HCT116 (cell line): ENCODE data around the gene SIGMAR1. TPM values are rescaled to one million over a fixed set of nuclear protein-coding genes. Genes with fewer than 3 reads are reported as not detected.

Source experiments
- ATAC-seq: fragments of 200-7000 bp; cut with Tn5 transposase; 2 replicates; pipeline ENCODE4 v1.9.1; 2020; ENCODE audit warnings: mild to moderate bottlenecking, moderate library complexity
- BruUV-seq: library from RNA; stranded (reverse); fragments of 400-500 nt; replicated peaks from 2 replicates; lab custom pipeline; 2021; lab: Mats Ljungman, UMichigan
- CTCF ChIA-PET: fragments of 300-600 bp; sonication (Branson Sonifier 250); formaldehyde crosslinking; loops from one replicate; lab custom pipeline; 2021; ENCODE audit warnings: antibody characterized with exemption; lab: Charles Lee
- POLR2A ChIA-PET: fragments of 300-600, 350-600 bp; sonication (Branson Sonifier 250); formaldehyde crosslinking; loops from one replicate; lab custom pipeline; 2021; ENCODE audit warnings: antibody characterized with exemption; lab: Charles Lee
- RAD21 ChIA-PET, 2 experiments: fragments of 300-600 bp; sonication (Branson Sonifier 250); formaldehyde crosslinking; loops; one replicate each; lab custom pipeline; 2023; ENCODE audit warnings: low total read pairs in 2 of 2; ENCODE audit not compliant: uncharacterized antibody in 2 of 2, unreplicated experiment in 2 of 2, low non-redundant PET in 1 of 2; lab: Charles Lee
- DNase-seq: peaks from one replicate; pipeline ENCODE4 v3.0.0-alpha.2; 2010; ENCODE audit warnings: low read depth, low spot score
- H2AFZ ChIP-seq: fragments of 200-600 bp; shearing (Covaris generic), sonication (generic); 2 replicates; pipeline ENCODE4 v1.6.1; 2017; ENCODE audit warnings: low read depth, mixed run types, mixed read lengths, antibody characterized with exemption, low read length; ENCODE audit not compliant: poor library complexity, severe bottlenecking
- H3K27ac ChIP-seq: 2 replicates; pipeline ENCODE4 v1.5.1; 2012; ENCODE audit warnings: low read depth, low read length
- H3K27me3 ChIP-seq: fragments of 200-600 bp; sonication (generic); 2 replicates; pipeline ENCODE4 v1.6.1; 2016; ENCODE audit warnings: mixed run types, low read length, mixed read lengths; ENCODE audit not compliant: insufficient read depth
- H3K36me3 ChIP-seq, 2 experiments: fragments of 200-500 bp in 1 of 2; fragments of 200-600 bp in 1 of 2; sonication (Bioruptor generic) in 1 of 2; sonication (generic) in 1 of 2; 2 replicates each; pipeline versions ENCODE4 v1.5.1 to v1.6.1; 2014 to 2016; ENCODE audit warnings: low read length in 2 of 2, inconsistent platforms in 1 of 2, mixed read lengths in 1 of 2, mixed run types in 1 of 2; ENCODE audit not compliant: insufficient read depth in 2 of 2, control insufficient read depth in 1 of 2
- H3K4me1 ChIP-seq, 2 experiments: fragments of 200-600 bp in 1 of 2; sonication (generic) in 1 of 2; 2 replicates each; pipeline versions ENCODE4 v1.5.1 to v1.6.1; 2012 to 2017; ENCODE audit warnings: low read length in 2 of 2, inconsistent platforms in 1 of 2, mild to moderate bottlenecking in 1 of 2, mixed read lengths in 1 of 2, mixed run types in 1 of 2, moderate library complexity in 1 of 2; ENCODE audit not compliant: insufficient read depth in 2 of 2, control insufficient read depth in 1 of 2
- H3K4me2 ChIP-seq: fragments of 200-600 bp; sonication (generic); 2 replicates; pipeline ENCODE4 v1.6.1; 2017; ENCODE audit warnings: mixed run types, low read length, mixed read lengths
- H3K4me3 ChIP-seq, 2 experiments: fragments of 200-600 bp in 1 of 2; sonication (generic) in 1 of 2; replicated peaks in 1 of 2; 2 replicates each; pipeline ENCODE4 v1.5.1; 2011 to 2016; ENCODE audit warnings: low read length in 2 of 2, control low read depth in 1 of 2, low read depth in 1 of 2, mild to moderate bottlenecking in 1 of 2, mixed read lengths in 1 of 2, mixed run types in 1 of 2
- H3K79me2 ChIP-seq: fragments of 200-600 bp; sonication (generic); 2 replicates; pipeline ENCODE4 v1.6.1; 2017; ENCODE audit warnings: mild to moderate bottlenecking, mixed run types, low read length, moderate library complexity, mixed read lengths; ENCODE audit not compliant: insufficient read depth
- H3K9ac ChIP-seq: fragments of 200-600 bp; sonication (generic); 2 replicates; pipeline ENCODE4 v1.6.1; 2016; ENCODE audit warnings: low read length, mixed read lengths
- H3K9me2 ChIP-seq: fragments of 200-600 bp; sonication (generic), shearing (Covaris generic); 2 replicates; pipeline ENCODE4 v1.6.1; 2017; ENCODE audit warnings: mixed run types, mild to moderate bottlenecking, moderate library complexity; ENCODE audit not compliant: insufficient read depth
- H3K9me3 ChIP-seq, 2 experiments: fragments of 200-500 bp in 1 of 2; fragments of 200-600 bp in 1 of 2; sonication (Bioruptor generic) in 1 of 2; sonication (generic) in 1 of 2; 2 replicates each; pipeline ENCODE4 v1.6.1; 2014 to 2017; ENCODE audit warnings: low read length in 2 of 2, mixed read lengths in 2 of 2, inconsistent platforms in 1 of 2, low read depth in 1 of 2, mild to moderate bottlenecking in 1 of 2, mixed run types in 1 of 2, moderate library complexity in 1 of 2; ENCODE audit not compliant: control insufficient read depth in 1 of 2, insufficient read depth in 1 of 2
- H4K20me1 ChIP-seq: fragments of 200-600 bp; sonication (generic), shearing (Covaris generic); 2 replicates; pipeline ENCODE4 v1.6.1; 2017; ENCODE audit warnings: mixed run types, mild to moderate bottlenecking, moderate library complexity; ENCODE audit not compliant: insufficient read depth
- CBX3 ChIP-seq: IDR thresholded peaks from 2 replicates; pipeline ENCODE4 v1.6.1; 2012; ENCODE audit warnings: low read depth
- CEBPB ChIP-seq: IDR thresholded peaks from 2 replicates; pipeline ENCODE4 v1.6.1; 2012; ENCODE audit warnings: low read depth
- EGR1 ChIP-seq: IDR thresholded peaks from 2 replicates; pipeline ENCODE4 v1.6.1; 2012; ENCODE audit warnings: low read depth
- EZH2 ChIP-seq: fragments of 200-600 bp; sonication (generic); IDR thresholded peaks from 2 replicates; pipeline ENCODE4 v1.6.1; 2017; ENCODE audit warnings: antibody characterized with exemption, mixed run types
- FOSL1 ChIP-seq: IDR thresholded peaks from 2 replicates; pipeline ENCODE4 v1.6.1; 2012; ENCODE audit warnings: low read depth
- JUND ChIP-seq: IDR thresholded peaks from 2 replicates; pipeline ENCODE4 v1.6.1; 2012
- MAX ChIP-seq: IDR thresholded peaks from 2 replicates; pipeline ENCODE4 v1.6.1; 2012
- POLR2AphosphoS5 ChIP-seq: IDR thresholded peaks from 2 replicates; pipeline ENCODE4 v1.6.1; 2011; ENCODE audit warnings: mild to moderate bottlenecking, low read depth, low read length, moderate library complexity
- SIN3A ChIP-seq: IDR thresholded peaks from 2 replicates; pipeline ENCODE4 v1.6.1; 2012; ENCODE audit warnings: low read depth
- SP1 ChIP-seq: IDR thresholded peaks from 2 replicates; pipeline ENCODE4 v1.6.1; 2012; ENCODE audit warnings: low read depth
- SRF ChIP-seq: IDR thresholded peaks from 2 replicates; pipeline ENCODE4 v1.6.1; 2012; ENCODE audit warnings: low read depth
- TCF7L2 ChIP-seq: IDR thresholded peaks from 2 replicates; pipeline ENCODE4 v1.7.0; 2011; ENCODE audit warnings: borderline replicate concordance, inconsistent platforms; ENCODE audit not compliant: insufficient read depth, insufficient read length; ENCODE audit errors: extremely low read depth
- ZBTB33 ChIP-seq: IDR thresholded peaks from 2 replicates; pipeline ENCODE4 v1.6.1; 2011; ENCODE audit warnings: mild to moderate bottlenecking, low read length, moderate library complexity; ENCODE audit not compliant: insufficient replicate concordance; ENCODE audit errors: extremely low read depth
- ZNF274 ChIP-seq: fragments of 200-500 bp; sonication (Bioruptor generic); IDR thresholded peaks from 2 replicates; pipeline ENCODE4 v1.6.1; 2014; ENCODE audit warnings: mild to moderate bottlenecking, low read depth, low read length, inconsistent platforms
- intact Hi-C: fragments of 100-400 bp; cut with micrococcal nuclease; formaldehyde crosslinking; loops from 2 replicates; pipeline ENCODE4 v1.10.0; 2022
- total RNA-seq: library from RNA; stranded (reverse); gene quantifications from one replicate; pipeline ENCODE4 v1.2.1, GENCODE V29; 2021; ENCODE audit not compliant: unreplicated experiment
- TF ChIP-seq, protein P1 (sequence below): IDR thresholded peaks from 2 replicates; pipeline ENCODE4 v1.6.1; 2012; ENCODE audit warnings: low read depth

SIGMAR1 gene
- total RNA-seq, 1 experiment from 2014 or later = 109 TPM

- CTCF ChIA-PET = no interaction called here
- no peak for TF ChIP-seq SP1
- TF ChIP-seq, protein P1, sequence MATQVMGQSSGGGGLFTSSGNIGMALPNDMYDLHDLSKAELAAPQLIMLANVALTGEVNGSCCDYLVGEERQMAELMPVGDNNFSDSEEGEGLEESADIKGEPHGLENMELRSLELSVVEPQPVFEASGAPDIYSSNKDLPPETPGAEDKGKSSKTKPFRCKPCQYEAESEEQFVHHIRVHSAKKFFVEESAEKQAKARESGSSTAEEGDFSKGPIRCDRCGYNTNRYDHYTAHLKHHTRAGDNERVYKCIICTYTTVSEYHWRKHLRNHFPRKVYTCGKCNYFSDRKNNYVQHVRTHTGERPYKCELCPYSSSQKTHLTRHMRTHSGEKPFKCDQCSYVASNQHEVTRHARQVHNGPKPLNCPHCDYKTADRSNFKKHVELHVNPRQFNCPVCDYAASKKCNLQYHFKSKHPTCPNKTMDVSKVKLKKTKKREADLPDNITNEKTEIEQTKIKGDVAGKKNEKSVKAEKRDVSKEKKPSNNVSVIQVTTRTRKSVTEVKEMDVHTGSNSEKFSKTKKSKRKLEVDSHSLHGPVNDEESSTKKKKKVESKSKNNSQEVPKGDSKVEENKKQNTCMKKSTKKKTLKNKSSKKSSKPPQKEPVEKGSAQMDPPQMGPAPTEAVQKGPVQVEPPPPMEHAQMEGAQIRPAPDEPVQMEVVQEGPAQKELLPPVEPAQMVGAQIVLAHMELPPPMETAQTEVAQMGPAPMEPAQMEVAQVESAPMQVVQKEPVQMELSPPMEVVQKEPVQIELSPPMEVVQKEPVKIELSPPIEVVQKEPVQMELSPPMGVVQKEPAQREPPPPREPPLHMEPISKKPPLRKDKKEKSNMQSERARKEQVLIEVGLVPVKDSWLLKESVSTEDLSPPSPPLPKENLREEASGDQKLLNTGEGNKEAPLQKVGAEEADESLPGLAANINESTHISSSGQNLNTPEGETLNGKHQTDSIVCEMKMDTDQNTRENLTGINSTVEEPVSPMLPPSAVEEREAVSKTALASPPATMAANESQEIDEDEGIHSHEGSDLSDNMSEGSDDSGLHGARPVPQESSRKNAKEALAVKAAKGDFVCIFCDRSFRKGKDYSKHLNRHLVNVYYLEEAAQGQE = no peak
- TF ChIP-seq, all 23 proteins: peak for 0
- intact Hi-C loops = no loop called here
- Histone ChIP-seq H4K20me1 (no peaks in the 10 kb centered on the region), H2AFZ (no peak overlapping the region), H3K27me3 (peaks cover 13% of the 10 kb centered on the region; the same call in 1 of the 2 replicates), H3K79me2 (no peaks in the 10 kb centered on the region), H3K36me3 (no peaks in the 10 kb centered on the region), H3K9me3 (no peaks in the 10 kb centered on the region), H3K27ac (no peak overlapping the region), H3K4me1 (no peaks in the 10 kb centered on the region), H3K9me2 (no peaks in the 10 kb centered on the region), H3K4me2 (no peak overlapping the region), H3K4me3 (no peak overlapping the region), H3K9ac (no peak overlapping the region)
- DNase-seq (no peak), ATAC-seq (no peak)
- BruUV-seq = no TSS peak
- ChIA-PET POLR2A (no interaction called here), RAD21 (no interaction called here)
Observed at GRCh38 chr9:34585946-34586669, 51.5 kb downstream of the SIGMAR1 start.

DNA sequence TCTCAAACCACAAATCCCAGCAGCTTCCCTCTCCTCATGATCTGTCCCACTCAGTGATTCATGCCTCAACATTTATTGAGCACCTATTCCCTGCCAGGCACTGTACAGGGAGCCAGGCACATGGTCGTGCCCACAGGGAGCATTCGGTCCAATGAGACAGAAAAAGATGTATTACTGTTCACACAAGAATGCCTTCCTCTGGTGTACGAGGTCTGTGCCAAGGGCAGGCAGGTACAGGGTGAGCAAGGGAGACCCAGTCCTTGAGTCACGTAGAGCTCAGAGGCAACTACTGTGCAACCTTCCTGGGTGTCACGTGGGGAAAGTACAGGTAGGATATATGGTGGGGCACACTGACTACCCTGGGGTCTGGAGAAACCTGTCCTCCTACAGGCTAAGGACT is 52.6 kb downstream of the SIGMAR1 start:
- DNase-seq (no peak), ATAC-seq (no peak)
- no peak overlapping the region for H3K9ac ChIP-seq
- H3K4me2 ChIP-seq = no peak overlapping the region
- H2AFZ ChIP-seq = no peak overlapping the region
- no peak overlapping the region for H3K27ac ChIP-seq
- H3K4me3 ChIP-seq = no peak overlapping the region
- ChIA-PET POLR2A (no interaction called here), RAD21 (no interaction called here), CTCF (no interaction called here)
- H3K79me2 ChIP-seq = no peaks in the 10 kb centered on the region
- BruUV-seq = no TSS peak
- no peaks in the 10 kb centered on the region for H3K9me2 ChIP-seq
- H3K9me3 ChIP-seq = no peaks in the 10 kb centered on the region
- no peaks in the 10 kb centered on the region for H3K4me1 ChIP-seq
- peaks cover 13% of the 10 kb centered on the region; the same call in 1 of the 2 replicates for H3K27me3 ChIP-seq
- no peaks in the 10 kb centered on the region for H3K36me3 ChIP-seq
- no peaks in the 10 kb centered on the region for H4K20me1 ChIP-seq
- intact Hi-C loops = no loop called here
- TF ChIP-seq POLR2AphosphoS5 = no peak
- no peak for TF ChIP-seq ZBTB33
- TF ChIP-seq TCF7L2 = no peak
- TF ChIP-seq EGR1 = no peak
- no peak for TF ChIP-seq CBX3
- TF ChIP-seq ZNF274 = no peak
- no peak for TF ChIP-seq SRF
- TF ChIP-seq CEBPB = no peak
- TF ChIP-seq MAX = no peak
- no peak for TF ChIP-seq SIN3A
- TF ChIP-seq JUND = no peak
- TF ChIP-seq EZH2 = no peak
- TF ChIP-seq FOSL1 = no peak
